SK-N-SH treated with all-trans-retinoic acid at 6 μM for 48 hours (cell line): ENCODE results near the gene RALGAPA1.

ENCODE experiments used
- BACH2 ChIP-seq: fragments of 250-450 bp; sonication (Bioruptor Pico); IDR thresholded peaks from 2 replicates; pipeline ENCODE4 v1.9.0; 2021; ENCODE audit warnings: mild to moderate bottlenecking, borderline replicate concordance
- CSDC2 ChIP-seq: fragments of 250-450 bp; sonication (Bioruptor Pico); IDR thresholded peaks from 2 replicates; pipeline ENCODE4 v1.5.0; 2020; ENCODE audit warnings: mild to moderate bottlenecking, moderate library complexity
- CSRNP3 ChIP-seq: fragments of 250-450 bp; sonication (Bioruptor Pico); IDR thresholded peaks from 2 replicates; pipeline ENCODE4 v1.5.1; 2021; ENCODE audit warnings: mild to moderate bottlenecking, moderate library complexity
- OSR1 ChIP-seq: fragments of 250-450 bp; sonication (Bioruptor Pico); IDR thresholded peaks from 2 replicates; pipeline ENCODE4 v1.8.0; 2022; ENCODE audit warnings: moderate library complexity, mild to moderate bottlenecking, inconsistent platforms
- PPARA ChIP-seq: fragments of 250-450 bp; sonication (Bioruptor Pico); IDR thresholded peaks from 2 replicates; pipeline ENCODE4 v1.5.0; 2020; ENCODE audit warnings: mild to moderate bottlenecking, borderline replicate concordance
- RARB ChIP-seq: fragments of 250-450 bp; sonication (Bioruptor Pico); IDR thresholded peaks from 2 replicates; pipeline ENCODE4 v1.8.0; 2021; ENCODE audit warnings: mild to moderate bottlenecking, moderate library complexity
- SNAI2 ChIP-seq: fragments of 250-450 bp; sonication (Bioruptor Pico); IDR thresholded peaks from 2 replicates; pipeline ENCODE4 v1.5.0; 2020; ENCODE audit warnings: mild to moderate bottlenecking, moderate library complexity
- TCF4 ChIP-seq: fragments of 250-450 bp; sonication (Bioruptor Pico); IDR thresholded peaks from 2 replicates; pipeline ENCODE4 v1.8.0; 2021; ENCODE audit warnings: mild to moderate bottlenecking, moderate library complexity, borderline replicate concordance
- ZC3H10 ChIP-seq: fragments of 250-450 bp; sonication (Bioruptor Pico); IDR thresholded peaks from 2 replicates; pipeline ENCODE4 v1.5.1; 2021; ENCODE audit warnings: mild to moderate bottlenecking, moderate library complexity
- ZFP3 ChIP-seq: fragments of 250-450 bp; sonication (Bioruptor Pico); IDR thresholded peaks from 2 replicates; pipeline ENCODE4 v1.5.0; 2020; ENCODE audit warnings: mild to moderate bottlenecking, moderate library complexity
- ZFP30 ChIP-seq: fragments of 450-650 bp; formaldehyde crosslinking; IDR thresholded peaks from 2 replicates; pipeline ENCODE4 v1.5.0; 2022; ENCODE audit warnings: mild to moderate bottlenecking, moderate library complexity
- ZNF565 ChIP-seq: fragments of 450-650 bp; formaldehyde crosslinking; conservative IDR thresholded peaks from 2 replicates; pipeline ENCODE4 v1.5.0; 2020; ENCODE audit warnings: low read depth, mild to moderate bottlenecking, moderate library complexity
- TF ChIP-seq, protein P1 (sequence below): fragments of 250-450 bp; sonication (Bioruptor Pico); IDR thresholded peaks from 2 replicates; pipeline ENCODE4 v1.8.0; 2020; ENCODE audit warnings: mild to moderate bottlenecking, moderate library complexity, borderline replicate concordance
- TF ChIP-seq, protein P2 (sequence below): fragments of 250-450 bp; sonication (Bioruptor Pico); IDR thresholded peaks from 2 replicates; pipeline ENCODE4 v1.8.0; 2021; ENCODE audit warnings: low read depth, mild to moderate bottlenecking, moderate library complexity, borderline replicate concordance

DNA sequence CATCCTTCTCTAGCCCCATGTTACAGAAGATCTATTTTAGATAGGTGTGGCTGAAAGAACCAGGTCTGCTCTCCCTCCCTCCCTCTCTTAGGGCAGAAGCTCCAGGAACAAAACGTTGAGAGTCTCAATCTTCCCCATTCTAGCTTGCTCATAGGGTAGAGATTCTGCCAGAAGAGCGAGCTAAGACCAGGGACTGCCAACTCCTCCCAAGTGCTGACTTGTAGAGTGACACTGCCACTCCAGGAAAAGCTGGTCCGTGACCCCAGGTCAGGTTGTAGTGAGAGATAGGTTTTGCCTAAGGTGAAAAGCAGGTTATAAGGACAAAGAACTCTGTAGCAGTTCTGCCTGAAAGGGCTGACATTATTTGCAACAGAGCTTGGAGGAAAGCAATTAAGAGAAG is 201.7 kb downstream of the RALGAPA1 start:
- TF ChIP-seq, protein P1, sequence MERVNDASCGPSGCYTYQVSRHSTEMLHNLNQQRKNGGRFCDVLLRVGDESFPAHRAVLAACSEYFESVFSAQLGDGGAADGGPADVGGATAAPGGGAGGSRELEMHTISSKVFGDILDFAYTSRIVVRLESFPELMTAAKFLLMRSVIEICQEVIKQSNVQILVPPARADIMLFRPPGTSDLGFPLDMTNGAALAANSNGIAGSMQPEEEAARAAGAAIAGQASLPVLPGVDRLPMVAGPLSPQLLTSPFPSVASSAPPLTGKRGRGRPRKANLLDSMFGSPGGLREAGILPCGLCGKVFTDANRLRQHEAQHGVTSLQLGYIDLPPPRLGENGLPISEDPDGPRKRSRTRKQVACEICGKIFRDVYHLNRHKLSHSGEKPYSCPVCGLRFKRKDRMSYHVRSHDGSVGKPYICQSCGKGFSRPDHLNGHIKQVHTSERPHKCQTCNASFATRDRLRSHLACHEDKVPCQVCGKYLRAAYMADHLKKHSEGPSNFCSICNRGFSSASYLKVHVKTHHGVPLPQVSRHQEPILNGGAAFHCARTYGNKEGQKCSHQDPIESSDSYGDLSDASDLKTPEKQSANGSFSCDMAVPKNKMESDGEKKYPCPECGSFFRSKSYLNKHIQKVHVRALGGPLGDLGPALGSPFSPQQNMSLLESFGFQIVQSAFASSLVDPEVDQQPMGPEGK (CRISPR knock-in tag): no peak
- TF ChIP-seq ZFP3 (CRISPR knock-in tag) (no peak), ZNF565 (CRISPR knock-in tag) (no peak), OSR1 (no peak), RARB (CRISPR knock-in tag) (no peak), PPARA (CRISPR knock-in tag) (no peak), SNAI2 (CRISPR knock-in tag) (no peak), ZC3H10 (no peak), ZFP30 (CRISPR knock-in tag) (no peak), CSDC2 (CRISPR knock-in tag) (no peak), TCF4 (CRISPR knock-in tag) (no peak), CSRNP3 (CRISPR knock-in tag) (no peak), BACH2 (no peak)
- TF ChIP-seq, protein P2, sequence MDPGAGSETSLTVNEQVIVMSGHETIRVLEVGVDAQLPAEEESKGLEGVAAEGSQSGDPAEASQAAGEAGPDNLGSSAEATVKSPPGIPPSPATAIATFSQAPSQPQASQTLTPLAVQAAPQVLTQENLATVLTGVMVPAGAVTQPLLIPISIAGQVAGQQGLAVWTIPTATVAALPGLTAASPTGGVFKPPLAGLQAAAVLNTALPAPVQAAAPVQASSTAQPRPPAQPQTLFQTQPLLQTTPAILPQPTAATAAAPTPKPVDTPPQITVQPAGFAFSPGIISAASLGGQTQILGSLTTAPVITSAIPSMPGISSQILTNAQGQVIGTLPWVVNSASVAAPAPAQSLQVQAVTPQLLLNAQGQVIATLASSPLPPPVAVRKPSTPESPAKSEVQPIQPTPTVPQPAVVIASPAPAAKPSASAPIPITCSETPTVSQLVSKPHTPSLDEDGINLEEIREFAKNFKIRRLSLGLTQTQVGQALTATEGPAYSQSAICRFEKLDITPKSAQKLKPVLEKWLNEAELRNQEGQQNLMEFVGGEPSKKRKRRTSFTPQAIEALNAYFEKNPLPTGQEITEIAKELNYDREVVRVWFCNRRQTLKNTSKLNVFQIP (CRISPR knock-in tag): no peak
